GM12865 (cell line): Measurements from ENCODE around the gene LPAR6.

Source experiments
- DNase-seq: peaks from one replicate; pipeline ENCODE4 v3.0.0; 2010; ENCODE audit warnings: low read depth
- H3K4me3 ChIP-seq: 2 replicates; pipeline ENCODE4 v1.5.1; 2011; ENCODE audit warnings: mild to moderate bottlenecking, low read depth, low read length, control low read depth
- TF ChIP-seq, protein P1 (sequence below): IDR thresholded peaks from 2 replicates; pipeline ENCODE4 v1.5.1; 2011; ENCODE audit warnings: low read length, control low read depth, low read depth, inconsistent platforms; ENCODE audit not compliant: insufficient read depth; ENCODE audit errors: missing control alignments

The LPAR6 gene

DNA sequence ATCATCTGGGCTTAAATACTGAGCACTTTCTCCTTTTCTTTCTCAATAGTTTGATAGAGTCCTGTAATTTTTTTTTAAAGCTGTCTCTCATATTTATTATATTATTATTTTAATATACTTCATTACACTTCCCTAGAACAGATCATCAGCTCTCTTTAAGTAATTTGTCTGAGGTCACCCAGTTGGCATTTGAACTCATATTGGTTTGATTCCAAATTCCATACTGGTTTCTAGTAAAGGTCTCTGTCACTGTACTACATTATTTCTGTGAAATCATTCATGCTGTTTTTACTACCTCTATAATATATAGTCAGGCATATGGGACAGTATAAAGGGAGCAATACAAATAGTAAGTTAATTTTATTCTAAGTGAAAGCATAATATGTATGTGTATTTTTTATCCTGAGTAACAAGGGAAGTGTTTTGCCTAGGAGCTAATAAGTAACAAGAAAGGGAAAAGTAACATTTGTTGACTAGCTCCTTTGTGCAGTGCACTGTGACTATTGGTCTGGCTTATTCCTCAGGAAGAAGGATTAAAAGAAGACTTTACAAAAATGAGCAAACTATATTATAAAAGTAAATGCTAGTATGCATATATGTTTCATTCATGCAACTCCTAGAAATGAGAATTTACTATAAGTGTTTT is 14.3 kb downstream of the LPAR6 start:
- no peak overlapping the region for H3K4me3 ChIP-seq
- TF ChIP-seq, protein P1, sequence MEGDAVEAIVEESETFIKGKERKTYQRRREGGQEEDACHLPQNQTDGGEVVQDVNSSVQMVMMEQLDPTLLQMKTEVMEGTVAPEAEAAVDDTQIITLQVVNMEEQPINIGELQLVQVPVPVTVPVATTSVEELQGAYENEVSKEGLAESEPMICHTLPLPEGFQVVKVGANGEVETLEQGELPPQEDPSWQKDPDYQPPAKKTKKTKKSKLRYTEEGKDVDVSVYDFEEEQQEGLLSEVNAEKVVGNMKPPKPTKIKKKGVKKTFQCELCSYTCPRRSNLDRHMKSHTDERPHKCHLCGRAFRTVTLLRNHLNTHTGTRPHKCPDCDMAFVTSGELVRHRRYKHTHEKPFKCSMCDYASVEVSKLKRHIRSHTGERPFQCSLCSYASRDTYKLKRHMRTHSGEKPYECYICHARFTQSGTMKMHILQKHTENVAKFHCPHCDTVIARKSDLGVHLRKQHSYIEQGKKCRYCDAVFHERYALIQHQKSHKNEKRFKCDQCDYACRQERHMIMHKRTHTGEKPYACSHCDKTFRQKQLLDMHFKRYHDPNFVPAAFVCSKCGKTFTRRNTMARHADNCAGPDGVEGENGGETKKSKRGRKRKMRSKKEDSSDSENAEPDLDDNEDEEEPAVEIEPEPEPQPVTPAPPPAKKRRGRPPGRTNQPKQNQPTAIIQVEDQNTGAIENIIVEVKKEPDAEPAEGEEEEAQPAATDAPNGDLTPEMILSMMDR, result no peak
- no peak for DNase-seq

DNA sequence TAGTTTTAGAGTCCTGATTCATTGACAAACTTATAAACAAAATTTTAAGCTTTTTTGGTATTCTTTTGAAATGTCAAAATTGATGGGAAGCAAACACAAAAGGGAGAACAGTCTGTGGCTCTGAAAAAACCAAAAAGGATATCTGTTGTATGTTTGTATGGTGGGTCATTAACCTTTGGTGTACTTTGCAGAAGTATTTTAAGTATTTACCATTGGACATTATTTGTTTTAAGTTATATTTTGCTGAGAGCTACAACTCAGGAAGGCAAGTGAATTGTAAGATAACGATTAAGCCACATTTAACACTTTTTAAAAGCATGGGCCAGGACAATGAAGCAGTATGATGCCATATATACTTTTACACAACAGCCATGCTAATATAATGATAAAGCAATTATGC is 15.2 kb downstream of the LPAR6 start:
- DNase-seq, result no peak
- H3K4me3 ChIP-seq, result no peak overlapping the region
- TF ChIP-seq, protein P1, result no peak

DNA sequence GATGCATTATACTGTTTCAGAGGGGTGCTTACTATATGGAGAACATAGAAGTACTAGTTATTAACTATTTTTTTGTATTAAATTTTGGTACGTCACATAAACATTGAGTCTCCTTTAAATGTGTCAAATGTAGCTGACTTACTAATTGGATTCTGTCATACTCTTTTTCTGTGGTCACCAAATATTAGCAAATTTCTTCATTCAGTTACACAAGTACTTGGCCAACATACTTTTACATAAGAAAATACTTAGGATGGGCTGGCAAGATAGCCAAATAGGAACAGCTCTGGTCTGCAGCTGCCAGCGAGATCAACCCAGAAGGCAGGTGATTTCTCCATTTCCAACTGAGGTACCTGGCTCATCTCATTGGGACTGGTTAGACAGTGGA is 19.2 kb downstream of the LPAR6 start:
- no peak for DNase-seq
- TF ChIP-seq, protein P1, result no peak
- no peak overlapping the region for H3K4me3 ChIP-seq

DNA sequence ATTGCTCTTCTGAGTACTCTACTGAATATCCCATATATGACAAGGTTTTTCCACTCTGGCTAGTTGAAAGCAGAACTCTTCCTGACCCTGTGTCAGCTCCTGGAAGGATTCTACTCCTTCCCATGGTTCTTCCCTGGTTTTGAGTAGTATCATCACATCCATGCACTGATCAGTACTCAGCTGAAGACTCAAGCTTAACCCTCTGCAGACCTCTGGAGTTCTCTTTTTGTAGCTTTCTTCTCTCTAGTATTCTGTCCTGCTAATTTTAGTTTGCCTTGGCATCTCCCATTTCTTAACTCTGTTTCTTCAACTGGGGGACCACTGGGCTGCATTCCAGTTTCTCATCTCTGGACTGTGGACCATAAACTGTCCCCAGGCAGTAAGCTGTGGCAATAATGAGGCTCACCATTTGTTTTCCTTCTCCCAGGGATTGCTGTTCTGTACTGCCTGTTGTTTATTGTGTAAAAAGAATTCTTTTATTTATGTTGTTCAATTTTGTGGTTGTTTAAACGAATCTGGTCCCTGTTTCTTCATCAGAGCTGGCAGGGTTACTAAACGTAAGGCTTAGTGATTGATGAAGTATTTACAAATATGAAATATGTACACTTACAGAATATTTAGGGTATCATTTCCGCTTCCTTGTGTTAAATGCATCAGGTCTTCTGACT is 19.7 kb downstream of the LPAR6 start:
- no peak for DNase-seq
- no peak overlapping the region for H3K4me3 ChIP-seq
- TF ChIP-seq, protein P1, result no peak

DNA sequence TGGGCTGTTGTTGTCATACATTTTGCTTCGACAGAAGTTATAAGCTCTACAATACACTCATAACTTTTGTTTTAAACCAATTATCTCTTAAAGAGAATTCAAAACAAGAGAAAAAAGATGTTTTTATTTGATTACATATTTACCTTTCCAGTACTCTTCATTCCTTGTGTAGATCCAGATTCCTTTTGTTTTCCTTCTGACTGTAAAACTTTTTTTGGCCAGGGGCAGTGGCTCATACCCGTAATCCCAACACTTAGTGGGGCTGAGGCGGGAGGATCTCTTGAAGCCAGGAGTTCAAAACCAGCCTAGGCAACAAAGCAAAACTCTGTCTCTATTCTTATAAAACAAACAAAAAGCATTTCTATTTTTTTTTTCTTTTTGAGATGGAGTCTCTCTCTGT is 21.7 kb downstream of the LPAR6 start:
- no peak for DNase-seq
- no peak overlapping the region for H3K4me3 ChIP-seq
- TF ChIP-seq, protein P1, result no peak

DNA sequence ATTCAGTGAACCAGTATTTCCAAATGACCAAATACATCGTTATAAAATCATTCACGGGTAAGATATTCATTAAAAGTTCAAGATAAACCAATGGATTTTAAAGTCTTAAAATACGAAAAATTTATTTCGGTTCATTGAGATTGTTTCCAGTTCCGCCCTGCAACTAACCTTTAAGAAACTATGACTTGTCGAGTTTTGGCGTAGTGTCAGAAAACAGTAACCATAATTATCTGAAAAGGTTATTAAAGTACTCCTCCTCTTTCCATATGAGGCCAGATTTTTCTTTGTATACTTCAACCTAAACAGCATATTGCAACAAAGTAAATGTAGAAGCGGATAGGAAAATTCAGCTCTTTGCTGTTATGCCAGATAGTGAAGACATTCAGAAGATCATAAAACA is 26.1 kb downstream of the LPAR6 start:
- no peak overlapping the region for H3K4me3 ChIP-seq
- no peak for DNase-seq
- TF ChIP-seq, protein P1, result no peak

DNA sequence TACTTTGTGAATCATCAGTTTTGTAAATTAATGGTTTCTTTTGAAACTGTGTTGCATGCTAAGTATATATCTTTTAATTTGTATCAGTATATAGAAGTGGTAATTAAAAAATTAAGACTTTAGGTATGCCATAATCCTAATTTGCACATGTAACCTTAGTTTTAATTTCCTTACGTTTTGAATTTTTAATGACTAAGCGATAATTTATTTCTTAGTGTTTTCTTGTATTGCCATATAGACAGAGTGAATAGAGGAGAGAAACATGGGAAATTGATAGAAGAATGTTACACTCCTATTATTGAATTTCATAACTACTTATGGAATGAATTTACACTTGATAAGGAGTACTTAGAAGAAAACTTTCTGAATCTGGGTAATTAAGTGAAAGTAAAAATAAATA is 29.5 kb downstream of the LPAR6 start:
- no peak for DNase-seq
- no peak overlapping the region for H3K4me3 ChIP-seq
- TF ChIP-seq, protein P1, result no peak
